ENCODE data around the gene TSPAN6.

DNA sequence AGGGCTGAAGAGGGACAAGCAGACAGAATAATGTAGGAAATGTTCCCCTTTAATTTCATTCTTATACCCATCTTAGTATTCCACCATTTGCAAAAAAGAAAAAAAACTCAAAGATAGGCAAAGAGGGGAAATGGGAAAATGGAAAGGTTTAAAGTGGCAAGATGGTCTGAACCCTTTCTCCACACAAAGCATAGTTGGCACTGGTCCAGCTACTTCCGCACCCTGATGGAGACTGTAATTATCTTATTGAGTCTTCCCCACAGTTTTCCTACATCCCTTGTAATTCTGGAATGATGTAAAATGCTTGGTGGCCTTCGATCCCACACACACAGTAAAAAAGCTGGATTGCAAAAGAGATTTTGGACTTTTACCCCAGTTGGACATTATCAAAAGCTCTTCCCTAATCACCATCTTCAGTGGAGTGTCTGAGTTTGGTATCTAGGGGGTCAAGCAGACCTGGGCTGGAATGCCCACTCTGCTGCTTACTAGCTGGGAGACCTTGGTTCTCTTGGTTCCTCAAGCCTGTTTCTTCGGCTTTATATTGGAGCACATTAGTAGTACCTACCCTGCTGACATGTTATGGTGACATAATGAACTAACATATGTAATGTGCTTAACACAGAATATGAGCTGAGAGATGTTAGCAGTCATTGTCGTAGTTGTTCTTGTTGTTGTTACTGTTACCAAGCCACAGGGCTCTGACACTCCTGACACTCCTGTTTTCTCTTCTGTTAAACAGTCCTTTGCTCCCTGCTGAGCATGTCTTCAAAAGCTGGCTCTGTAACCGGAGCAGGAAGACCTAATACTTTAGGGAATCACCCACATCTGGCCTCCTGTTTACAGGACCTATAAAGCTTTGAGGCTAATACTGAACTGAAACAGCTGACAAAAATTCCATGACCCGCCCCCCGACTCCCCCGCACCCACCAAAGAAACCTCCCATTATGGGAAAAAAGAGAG lies 12.1 kb upstream of the TSPAN6 start:
- TF ChIP-seq, protein P1, sequence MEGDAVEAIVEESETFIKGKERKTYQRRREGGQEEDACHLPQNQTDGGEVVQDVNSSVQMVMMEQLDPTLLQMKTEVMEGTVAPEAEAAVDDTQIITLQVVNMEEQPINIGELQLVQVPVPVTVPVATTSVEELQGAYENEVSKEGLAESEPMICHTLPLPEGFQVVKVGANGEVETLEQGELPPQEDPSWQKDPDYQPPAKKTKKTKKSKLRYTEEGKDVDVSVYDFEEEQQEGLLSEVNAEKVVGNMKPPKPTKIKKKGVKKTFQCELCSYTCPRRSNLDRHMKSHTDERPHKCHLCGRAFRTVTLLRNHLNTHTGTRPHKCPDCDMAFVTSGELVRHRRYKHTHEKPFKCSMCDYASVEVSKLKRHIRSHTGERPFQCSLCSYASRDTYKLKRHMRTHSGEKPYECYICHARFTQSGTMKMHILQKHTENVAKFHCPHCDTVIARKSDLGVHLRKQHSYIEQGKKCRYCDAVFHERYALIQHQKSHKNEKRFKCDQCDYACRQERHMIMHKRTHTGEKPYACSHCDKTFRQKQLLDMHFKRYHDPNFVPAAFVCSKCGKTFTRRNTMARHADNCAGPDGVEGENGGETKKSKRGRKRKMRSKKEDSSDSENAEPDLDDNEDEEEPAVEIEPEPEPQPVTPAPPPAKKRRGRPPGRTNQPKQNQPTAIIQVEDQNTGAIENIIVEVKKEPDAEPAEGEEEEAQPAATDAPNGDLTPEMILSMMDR (IDR thresholded peaks at IDR 0.05 in 4 of 5, conservative IDR thresholded peaks at IDR 0.05 in 1 of 5) = no peak
- no peak for TF ChIP-seq POLR2A (IDR thresholded peaks at IDR 0.05)

All from gastrocnemius medialis (tissue), 4 donors.